K562 (cell line): ENCODE measurements around the gene ZC3H10. TPM values are rescaled to one million over a fixed set of nuclear protein-coding genes. Genes with fewer than 3 reads are reported as not detected.

ENCODE experiments used
- ATF1 ChIP-seq, 2 experiments: fragments of 450-650 bp in 1 of 2; IDR thresholded peaks; 2 replicates each; pipeline ENCODE4 v1.6.1; 2016; ENCODE audit warnings: missing compliant biosample characterization in 1 of 2, missing genetic modification characterization in 1 of 2
- CCNT2 ChIP-seq: IDR thresholded peaks from 2 replicates; pipeline ENCODE4 v1.6.1; 2011; ENCODE audit warnings: borderline replicate concordance, low read depth, mild to moderate bottlenecking, moderate library complexity, mixed read lengths, low read length; ENCODE audit not compliant: insufficient read length; ENCODE audit errors: extremely low read depth
- ETV1 ChIP-seq: fragments of 450-650 bp; conservative IDR thresholded peaks from 2 replicates; pipeline ENCODE4 v1.6.1; 2016; ENCODE audit warnings: missing genetic modification characterization, control low read depth, low read depth, missing compliant biosample characterization
- FOSL1 ChIP-seq: fragments of 200-800 bp; sonication (Bioruptor generic); conservative IDR thresholded peaks from 2 replicates; pipeline ENCODE4 v1.6.1; 2016; ENCODE audit warnings: missing genetic modification characterization, missing compliant biosample characterization
- GTF2E2 ChIP-seq: fragments of 200-800 bp; sonication (Bioruptor generic); IDR thresholded peaks from 2 replicates; pipeline ENCODE4 v1.6.1; 2016; ENCODE audit warnings: missing genetic modification characterization, missing compliant biosample characterization
- JUND ChIP-seq, 2 experiments: IDR thresholded peaks; 2 replicates in 1 of 2; 3 replicates in 1 of 2; pipeline ENCODE4 v1.6.1; 2011; ENCODE audit warnings: borderline replicate concordance in 2 of 2, low read depth in 2 of 2, low read length in 2 of 2, improper control_type of control experiment in 1 of 2, missing biosample characterization in 1 of 2, missing genetic modification characterization in 1 of 2, missing genetic modification reagents in 1 of 2
- KDM1A ChIP-seq, 2 experiments: fragments of 450-650 bp; IDR thresholded peaks; 2 replicates each; pipeline ENCODE4 v1.6.1; 2016; ENCODE audit warnings: mild to moderate bottlenecking in 2 of 2
- MYC ChIP-seq, 2 experiments: fragments of 250-450 bp in 1 of 2; sonication (Bioruptor Pico) in 1 of 2; IDR thresholded peaks; 2 replicates each; pipeline versions ENCODE4 v1.5.1 to v1.6.1; 2012 to 2021; ENCODE audit warnings: low read depth in 2 of 2, borderline replicate concordance in 1 of 2, improper control_type of control experiment in 1 of 2, low read length in 1 of 2, mild to moderate bottlenecking in 1 of 2, moderate library complexity in 1 of 2
- NR4A1 ChIP-seq, 2 experiments: fragments of 250-450 bp in 1 of 2; fragments of 450-650 bp in 1 of 2; sonication (Bioruptor Pico) in 1 of 2; IDR thresholded peaks; 2 replicates each; pipeline versions ENCODE4 v1.4.0 to v1.6.1; 2016 to 2020; ENCODE audit warnings: mild to moderate bottlenecking in 2 of 2, missing compliant biosample characterization in 1 of 2, missing genetic modification characterization in 1 of 2, moderate library complexity in 1 of 2
- SIN3B ChIP-seq: fragments of 450-650 bp; IDR thresholded peaks from 2 replicates; pipeline ENCODE4 v1.6.1; 2017; ENCODE audit warnings: low read depth, mild to moderate bottlenecking, moderate library complexity
- STAT5A ChIP-seq: IDR thresholded peaks from 2 replicates; pipeline ENCODE4 v1.6.1; 2012; ENCODE audit warnings: low read length, inconsistent platforms, borderline replicate concordance
- XRCC3 ChIP-seq: fragments of 450-650 bp; IDR thresholded peaks from 2 replicates; pipeline ENCODE4 v1.6.1; 2017; ENCODE audit warnings: mild to moderate bottlenecking, moderate library complexity
- polyA plus RNA-seq, 8 experiments: library from polyadenylated mRNA; depleted of rRNA in 4 of 8; stranded (reverse) in 5 of 8; unstranded in 3 of 8; fragments of >200 nt; fragmentation: Nextera tagmentation in 2 of 8; fragmentation: Illumina TruSeq in 1 of 8; extraction: Ambion mirVana in 2 of 8; extraction: Trizol in 1 of 8; gene quantifications; 2 replicates each; pipeline versions ENCODE4 v1.2.1 to v1.2.3, GENCODE V29; 2011 to 2014; ENCODE audit warnings: inconsistent platforms in 1 of 8, missing spikeins in 1 of 8
- total RNA-seq, 7 experiments: library from RNA; depleted of rRNA in 6 of 7; stranded (reverse); fragments of >200 nt in 6 of 7; fragmentation: Illumina TruSeq in 2 of 7; extraction: Trizol in 2 of 7; gene quantifications; 2 replicates each; pipeline versions ENCODE4 v1.2.1 to v1.2.3, GENCODE V29; 2011 to 2021; ENCODE audit warnings: low replicate concordance in 1 of 7
- TF ChIP-seq, protein P1 (sequence below): fragments of 450-650 bp; IDR thresholded peaks from 2 replicates; pipeline ENCODE4 v1.6.1; 2018; ENCODE audit not compliant: partially characterized antibody
- TF ChIP-seq, protein P2 (sequence below): fragments of 250-450 bp; sonication (Bioruptor Pico); IDR thresholded peaks from 2 replicates; pipeline ENCODE4 v1.8.0; 2022; ENCODE audit warnings: moderate library complexity, mild to moderate bottlenecking, inconsistent platforms

ZC3H10 gene
- total and polyA plus RNA-seq, 9 of the 15 experiments (the other 6 are each of a cell fraction or from before 2014, with no cell fraction given) = 0.31 to 4.1 (median 1.6) TPM

DNA sequence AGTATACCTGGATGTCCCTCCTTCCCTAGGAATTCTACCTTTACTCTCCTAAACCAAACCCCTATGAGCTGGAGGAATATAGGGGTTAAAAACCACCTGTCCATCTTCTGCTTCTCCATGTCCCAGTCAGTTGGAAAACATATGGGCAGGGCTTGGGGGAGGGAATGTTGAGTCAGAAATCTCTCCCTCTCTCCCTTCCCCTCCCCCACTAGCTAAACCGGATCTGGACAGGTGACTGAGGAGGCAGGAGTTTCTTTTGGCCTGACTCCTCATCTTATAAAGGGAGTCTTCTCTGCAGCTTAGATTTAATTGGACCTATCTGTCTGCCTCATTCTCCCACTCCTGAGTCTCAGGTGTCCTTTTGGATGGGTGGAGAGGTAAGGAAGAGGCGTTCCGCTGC is 32.0 kb upstream of the ZC3H10 start (continued):
- TF ChIP-seq, protein P1, sequence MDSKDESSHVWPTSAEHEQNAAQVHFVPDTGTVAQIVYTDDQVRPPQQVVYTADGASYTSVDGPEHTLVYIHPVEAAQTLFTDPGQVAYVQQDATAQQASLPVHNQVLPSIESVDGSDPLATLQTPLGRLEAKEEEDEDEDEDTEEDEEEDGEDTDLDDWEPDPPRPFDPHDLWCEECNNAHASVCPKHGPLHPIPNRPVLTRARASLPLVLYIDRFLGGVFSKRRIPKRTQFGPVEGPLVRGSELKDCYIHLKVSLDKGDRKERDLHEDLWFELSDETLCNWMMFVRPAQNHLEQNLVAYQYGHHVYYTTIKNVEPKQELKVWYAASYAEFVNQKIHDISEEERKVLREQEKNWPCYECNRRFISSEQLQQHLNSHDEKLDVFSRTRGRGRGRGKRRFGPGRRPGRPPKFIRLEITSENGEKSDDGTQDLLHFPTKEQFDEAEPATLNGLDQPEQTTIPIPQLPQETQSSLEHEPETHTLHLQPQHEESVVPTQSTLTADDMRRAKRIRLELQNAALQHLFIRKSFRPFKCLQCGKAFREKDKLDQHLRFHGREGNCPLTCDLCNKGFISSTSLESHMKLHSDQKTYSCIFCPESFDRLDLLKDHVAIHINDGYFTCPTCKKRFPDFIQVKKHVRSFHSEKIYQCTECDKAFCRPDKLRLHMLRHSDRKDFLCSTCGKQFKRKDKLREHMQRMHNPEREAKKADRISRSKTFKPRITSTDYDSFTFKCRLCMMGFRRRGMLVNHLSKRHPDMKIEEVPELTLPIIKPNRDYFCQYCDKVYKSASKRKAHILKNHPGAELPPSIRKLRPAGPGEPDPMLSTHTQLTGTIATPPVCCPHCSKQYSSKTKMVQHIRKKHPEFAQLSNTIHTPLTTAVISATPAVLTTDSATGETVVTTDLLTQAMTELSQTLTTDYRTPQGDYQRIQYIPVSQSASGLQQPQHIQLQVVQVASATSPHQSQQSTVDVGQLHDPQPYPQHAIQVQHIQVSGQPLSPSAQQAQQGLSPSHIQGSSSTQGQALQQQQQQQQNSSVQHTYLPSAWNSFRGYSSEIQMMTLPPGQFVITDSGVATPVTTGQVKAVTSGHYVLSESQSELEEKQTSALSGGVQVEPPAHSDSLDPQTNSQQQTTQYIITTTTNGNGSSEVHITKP = no peak
- TF ChIP-seq MYC (IDR thresholded peaks at IDR 0.05; ENCODE audit: low read depth, low read length) (no peak), MYC (CRISPR knock-in tag; IDR thresholded peaks at IDR 0.05; ENCODE audit: borderline replicate concordance, low read depth) (no peak), CCNT2 (no peak), XRCC3 (no peak), ATF1 (CRISPR knock-in tag; IDR thresholded peaks at IDR 0.05) (no peak), ATF1 (tag; IDR thresholded peaks at IDR 0.05) (no peak), FOSL1 (tag) (peak; percentile 31; the same call in 1 of the 2 replicates), SIN3B (no peak), GTF2E2 (no peak), STAT5A (no peak), ETV1 (tag) (peak; percentile 38; the same call in 1 of the 2 replicates), NR4A1 (CRISPR knock-in tag; IDR thresholded peaks at IDR 0.05) (no peak), NR4A1 (tag; IDR thresholded peaks at IDR 0.05) (no peak), JUND (IDR thresholded peaks at IDR 0.05; ENCODE audit: borderline replicate concordance, low read depth, low read length) (peak; percentile 40; the same call in 1 of the 2 replicates), JUND (tag; IDR thresholded peaks at IDR 0.05; ENCODE audit: borderline replicate concordance, low read depth, low read length) (no peak; the same call in 2 of the 3 replicates), KDM1A (IDR thresholded peaks at IDR 0.05) (peak in 1 of 2 experiments; percentile 54; a peak in 2 of 4 replicates)
- TF ChIP-seq, protein P2, sequence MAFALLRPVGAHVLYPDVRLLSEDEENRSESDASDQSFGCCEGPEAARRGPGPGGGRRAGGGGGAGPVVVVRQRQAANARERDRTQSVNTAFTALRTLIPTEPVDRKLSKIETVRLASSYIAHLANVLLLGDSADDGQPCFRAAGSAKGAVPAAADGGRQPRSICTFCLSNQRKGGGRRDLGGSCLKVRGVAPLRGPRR (CRISPR knock-in tag) = no peak
